DND-41 (cell line): Measurements from ENCODE around the gene ZNF57.

Experiments
- ATAC-seq: fragments of 200-7000 bp; cut with Tn5 transposase; 3 replicates; pipeline ENCODE4 v1.9.1; 2021; ENCODE audit warnings: low read depth; ENCODE audit not compliant: insufficient read depth
- DNase-seq: peaks from one replicate; pipeline ENCODE4 v3.0.0-alpha.2; 2020
- H2AFZ ChIP-seq: 2 replicates; pipeline ENCODE4 v1.6.0; 2012; ENCODE audit warnings: low read depth, low read length
- H3K27ac ChIP-seq: 2 replicates; pipeline ENCODE4 v1.5.1; 2012; ENCODE audit warnings: low read length, inconsistent platforms
- H3K27me3 ChIP-seq: fragments of 200-600 bp; sonication (generic); 2 replicates; pipeline ENCODE4 v1.6.0; 2012; ENCODE audit warnings: low read length, mild to moderate bottlenecking, inconsistent platforms; ENCODE audit not compliant: insufficient read depth, poor library complexity
- H3K36me3 ChIP-seq: 2 replicates; pipeline ENCODE4 v1.5.1; 2012; ENCODE audit warnings: low read length, inconsistent platforms; ENCODE audit not compliant: insufficient read depth
- H3K4me1 ChIP-seq: 2 replicates; pipeline ENCODE4 v1.5.1; 2012; ENCODE audit warnings: mild to moderate bottlenecking, low read length; ENCODE audit not compliant: insufficient read depth
- H3K4me2 ChIP-seq: 2 replicates; pipeline ENCODE4 v1.6.0; 2012; ENCODE audit warnings: mild to moderate bottlenecking, moderate library complexity, low read length, inconsistent platforms; ENCODE audit not compliant: insufficient read depth
- H3K4me3 ChIP-seq, 2 experiments: fragments of 200-600 bp in 1 of 2; shearing (Covaris generic) in 1 of 2; 2 replicates each; pipeline ENCODE4 v1.5.1; 2012 to 2016; ENCODE audit warnings: inconsistent platforms in 2 of 2, low read length in 2 of 2, mild to moderate bottlenecking in 2 of 2, low read depth in 1 of 2, moderate library complexity in 1 of 2
- H3K79me2 ChIP-seq: 2 replicates; pipeline ENCODE4 v1.6.0; 2012; ENCODE audit warnings: low read length, inconsistent platforms; ENCODE audit not compliant: insufficient read depth
- H3K9ac ChIP-seq: 2 replicates; pipeline ENCODE4 v1.6.0; 2012; ENCODE audit warnings: low read depth, mild to moderate bottlenecking, inconsistent platforms, low read length, moderate library complexity
- H3K9me3 ChIP-seq: 2 replicates; pipeline ENCODE4 v1.5.1; 2012; ENCODE audit warnings: low read length, moderate library complexity, mild to moderate bottlenecking, inconsistent platforms; ENCODE audit not compliant: insufficient read depth, severe bottlenecking
- H4K20me1 ChIP-seq: 2 replicates; pipeline ENCODE4 v1.6.0; 2012; ENCODE audit warnings: low read length; ENCODE audit not compliant: insufficient read depth
- CTCF ChIP-seq: IDR thresholded peaks from 2 replicates; pipeline ENCODE4 v1.5.1; 2012; ENCODE audit warnings: borderline replicate concordance, low read length, moderate library complexity, mild to moderate bottlenecking; ENCODE audit not compliant: poor library complexity, severe bottlenecking; ENCODE audit errors: extremely low read depth
- EZH2 ChIP-seq: IDR thresholded peaks from 3 replicates; pipeline ENCODE4 v1.6.1; 2012; ENCODE audit warnings: borderline replicate concordance, low read depth, mild to moderate bottlenecking, moderate library complexity, low read length, inconsistent platforms; ENCODE audit not compliant: severe bottlenecking

The ZNF57 gene

GRCh38 chr19:2912306-2912705 lies 11.6 kb downstream of the ZNF57 start:
- TF ChIP-seq CTCF, result no peak
- TF ChIP-seq EZH2, result no peak
- Histone ChIP-seq H3K9ac (no peak overlapping the region), H3K4me3 (no peak overlapping the region), H3K27me3 (no peaks in the 10 kb centered on the region), H3K4me2 (no peak overlapping the region), H3K4me1 (no peaks in the 10 kb centered on the region), H3K36me3 (peaks cover 17% of the 10 kb centered on the region), H2AFZ (no peak overlapping the region), H3K27ac (no peak overlapping the region), H3K9me3 (no peaks in the 10 kb centered on the region), H4K20me1 (peaks cover 3% of the 10 kb centered on the region; the same call in 1 of the 2 replicates), H3K79me2 (peaks cover 40% of the 10 kb centered on the region)
- DNase-seq (no peak), ATAC-seq (no peak)

- ATAC-seq, result no peak
- H3K9ac ChIP-seq, result no peak overlapping the region
- no peaks in the 10 kb centered on the region for H4K20me1 ChIP-seq
- H3K79me2 ChIP-seq, result peaks cover 7% of the 10 kb centered on the region; the same call in 1 of the 2 replicates
- H2AFZ ChIP-seq, result no peak overlapping the region
- no peaks in the 10 kb centered on the region for H3K4me1 ChIP-seq
- H3K36me3 ChIP-seq, result peaks cover 37% of the 10 kb centered on the region
- H3K27ac ChIP-seq, result no peak overlapping the region
- DNase-seq, result no peak
- no peaks in the 10 kb centered on the region for H3K9me3 ChIP-seq
- TF ChIP-seq CTCF (no peak), EZH2 (no peak)
- H3K4me3 ChIP-seq, result no peak overlapping the region
- H3K4me2 ChIP-seq, result no peak overlapping the region
- no peaks in the 10 kb centered on the region for H3K27me3 ChIP-seq
These were observed 16.8 kb downstream of the ZNF57 start for GRCh38 chr19:2917275-2918184.

- Histone ChIP-seq H3K79me2 (no peaks in the 10 kb centered on the region), H3K9me3 (no peaks in the 10 kb centered on the region), H3K36me3 (peaks cover 16% of the 10 kb centered on the region), H3K27me3 (no peaks in the 10 kb centered on the region), H3K9ac (no peak overlapping the region), H2AFZ (no peak overlapping the region), H3K4me3 (no peak overlapping the region), H3K4me1 (no peaks in the 10 kb centered on the region), H4K20me1 (no peaks in the 10 kb centered on the region), H3K27ac (no peak overlapping the region), H3K4me2 (no peak overlapping the region)
- ATAC-seq (no peak), DNase-seq (no peak)
- no peak for TF ChIP-seq EZH2
- no peak for TF ChIP-seq CTCF
These were observed 22.3 kb downstream of the ZNF57 start for GRCh38 chr19:2922987-2923386.
